Fibroblast of mammary gland (primary cell): ENCODE results near the gene ZNF831.

Experiments
- DNase-seq: peaks from one replicate; pipeline ENCODE4 v3.0.0-alpha.2; 2010; ENCODE audit warnings: low read depth
- H3K4me3 ChIP-seq: 2 replicates; pipeline ENCODE4 v1.5.1; 2011; ENCODE audit warnings: low read depth, mild to moderate bottlenecking, low read length, moderate library complexity; ENCODE audit not compliant: control insufficient read depth
- TF ChIP-seq, protein P1 (sequence below): conservative IDR thresholded peaks from 2 replicates; pipeline ENCODE4 v1.5.1; 2011; ENCODE audit warnings: low read depth, low read length, inconsistent platforms; ENCODE audit not compliant: control insufficient read depth, insufficient read depth

The ZNF831 gene

GRCh38 chr20:59250293-59250692 is 86.7 kb downstream of the ZNF831 start:
- DNase-seq: no peak
- TF ChIP-seq, protein P1, sequence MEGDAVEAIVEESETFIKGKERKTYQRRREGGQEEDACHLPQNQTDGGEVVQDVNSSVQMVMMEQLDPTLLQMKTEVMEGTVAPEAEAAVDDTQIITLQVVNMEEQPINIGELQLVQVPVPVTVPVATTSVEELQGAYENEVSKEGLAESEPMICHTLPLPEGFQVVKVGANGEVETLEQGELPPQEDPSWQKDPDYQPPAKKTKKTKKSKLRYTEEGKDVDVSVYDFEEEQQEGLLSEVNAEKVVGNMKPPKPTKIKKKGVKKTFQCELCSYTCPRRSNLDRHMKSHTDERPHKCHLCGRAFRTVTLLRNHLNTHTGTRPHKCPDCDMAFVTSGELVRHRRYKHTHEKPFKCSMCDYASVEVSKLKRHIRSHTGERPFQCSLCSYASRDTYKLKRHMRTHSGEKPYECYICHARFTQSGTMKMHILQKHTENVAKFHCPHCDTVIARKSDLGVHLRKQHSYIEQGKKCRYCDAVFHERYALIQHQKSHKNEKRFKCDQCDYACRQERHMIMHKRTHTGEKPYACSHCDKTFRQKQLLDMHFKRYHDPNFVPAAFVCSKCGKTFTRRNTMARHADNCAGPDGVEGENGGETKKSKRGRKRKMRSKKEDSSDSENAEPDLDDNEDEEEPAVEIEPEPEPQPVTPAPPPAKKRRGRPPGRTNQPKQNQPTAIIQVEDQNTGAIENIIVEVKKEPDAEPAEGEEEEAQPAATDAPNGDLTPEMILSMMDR: no peak
- H3K4me3 ChIP-seq: no peak overlapping the region

DNA sequence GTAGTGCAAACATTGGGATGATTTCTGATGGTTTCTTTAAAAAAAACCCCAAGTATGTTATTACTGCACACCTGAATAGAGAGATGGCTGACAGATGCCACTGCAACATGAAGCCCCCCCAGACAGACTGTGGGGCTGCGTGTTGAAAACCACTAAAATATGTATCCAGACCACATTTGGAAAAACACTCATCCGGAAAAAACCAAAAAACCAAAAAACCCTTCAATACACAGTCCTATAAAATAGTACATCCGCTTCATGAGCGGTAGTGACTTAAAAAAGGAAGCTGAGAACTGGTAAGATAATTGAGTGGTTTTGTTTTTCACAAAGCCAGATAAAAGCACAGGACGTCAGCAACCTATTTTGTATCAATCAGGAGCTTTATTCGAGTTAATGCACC is 89.7 kb downstream of the ZNF831 start:
- TF ChIP-seq, protein P1: no peak
- H3K4me3 ChIP-seq: no peak overlapping the region
- DNase-seq: no peak

GRCh38 chr20:59253779-59254319 is 90.2 kb downstream of the ZNF831 start:
- H3K4me3 ChIP-seq: no peak overlapping the region
- TF ChIP-seq, protein P1: no peak
- DNase-seq: no peak

GRCh38 chr20:59255256-59255655 is 91.6 kb downstream of the ZNF831 start:
- TF ChIP-seq, protein P1: no peak
- H3K4me3 ChIP-seq: no peak overlapping the region
- DNase-seq: no peak

DNA sequence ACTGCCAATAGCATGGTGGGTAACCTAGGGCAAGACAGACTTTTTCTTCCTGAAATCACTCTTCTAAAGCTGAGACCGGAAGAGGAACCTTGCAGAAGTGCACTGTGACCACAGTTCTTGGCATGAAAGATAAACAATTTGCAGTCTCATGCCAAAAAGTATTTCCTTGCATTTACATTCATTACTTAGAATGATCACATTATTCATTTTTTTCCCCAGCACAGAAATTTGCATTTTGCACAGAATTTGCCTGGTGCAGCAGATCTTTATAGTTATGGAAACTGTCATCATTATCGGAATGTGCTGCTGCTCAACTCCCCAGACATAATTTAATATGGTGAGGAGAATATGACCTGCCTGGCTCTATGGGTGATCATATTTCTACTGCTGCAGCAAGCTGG is 94.6 kb downstream of the ZNF831 start:
- DNase-seq: no peak
- TF ChIP-seq, protein P1: no peak

GRCh38 chr20:59259946-59260345 is 96.3 kb downstream of the ZNF831 start:
- DNase-seq: no peak
- H3K4me3 ChIP-seq: no peak overlapping the region
- TF ChIP-seq, protein P1: no peak

More for the DNA sequence above, 94.6 kb downstream of the ZNF831 start:
- H3K4me3 ChIP-seq: no peak overlapping the region

GRCh38 chr20:59265298-59265697 is 101.7 kb downstream of the ZNF831 start:
- no peak for DNase-seq
- no peak overlapping the region for H3K4me3 ChIP-seq
- TF ChIP-seq, protein P1: no peak
